SK-N-SH treated with all-trans-retinoic acid at 6 μM for 48 hours (cell line): ENCODE data around the gene TAGLN2.
"Not testable (repeated sequence)": the region's sequence is repeated elsewhere in the genome, so short reads cannot be mapped to it uniquely, and the experiment has no call there.

Experiments
- ATAC-seq: fragments of 200-7000 bp; cut with Tn5 transposase; 3 replicates; pipeline ENCODE4 v1.9.1; 2020; ENCODE audit warnings: mild to moderate bottlenecking, moderate library complexity
- ARNTL ChIP-seq: fragments of 450-650 bp; formaldehyde crosslinking; IDR thresholded peaks from 2 replicates; pipeline ENCODE4 v1.5.0; 2020; ENCODE audit warnings: low read depth, mild to moderate bottlenecking, moderate library complexity, borderline replicate concordance
- BACH2 ChIP-seq: fragments of 250-450 bp; sonication (Bioruptor Pico); IDR thresholded peaks from 2 replicates; pipeline ENCODE4 v1.9.0; 2021; ENCODE audit warnings: mild to moderate bottlenecking, borderline replicate concordance
- ESRRG ChIP-seq: fragments of 250-450 bp; sonication (Bioruptor Pico); IDR thresholded peaks from 2 replicates; pipeline ENCODE4 v1.6.1; 2021; ENCODE audit warnings: mild to moderate bottlenecking
- GLIS3 ChIP-seq: fragments of 250-450 bp; sonication (Bioruptor Pico); IDR thresholded peaks from 2 replicates; pipeline ENCODE4 v1.5.0; 2020; ENCODE audit warnings: mild to moderate bottlenecking, moderate library complexity
- ISL1 ChIP-seq: fragments of 250-450 bp; sonication (Bioruptor Pico); IDR thresholded peaks from 2 replicates; pipeline ENCODE4 v2.1.2; 2022; ENCODE audit warnings: mild to moderate bottlenecking, moderate library complexity
- OSR1 ChIP-seq: fragments of 250-450 bp; sonication (Bioruptor Pico); IDR thresholded peaks from 2 replicates; pipeline ENCODE4 v1.8.0; 2022; ENCODE audit warnings: moderate library complexity, mild to moderate bottlenecking, inconsistent platforms
- PPARA ChIP-seq: fragments of 250-450 bp; sonication (Bioruptor Pico); IDR thresholded peaks from 2 replicates; pipeline ENCODE4 v1.5.0; 2020; ENCODE audit warnings: mild to moderate bottlenecking, borderline replicate concordance
- RARB ChIP-seq: fragments of 250-450 bp; sonication (Bioruptor Pico); IDR thresholded peaks from 2 replicates; pipeline ENCODE4 v1.8.0; 2021; ENCODE audit warnings: mild to moderate bottlenecking, moderate library complexity
- SNAI2 ChIP-seq: fragments of 250-450 bp; sonication (Bioruptor Pico); IDR thresholded peaks from 2 replicates; pipeline ENCODE4 v1.5.0; 2020; ENCODE audit warnings: mild to moderate bottlenecking, moderate library complexity
- TCF4 ChIP-seq: fragments of 250-450 bp; sonication (Bioruptor Pico); IDR thresholded peaks from 2 replicates; pipeline ENCODE4 v1.8.0; 2021; ENCODE audit warnings: mild to moderate bottlenecking, moderate library complexity, borderline replicate concordance
- TOX ChIP-seq: fragments of 250-450 bp; sonication (Bioruptor Pico); IDR thresholded peaks from 2 replicates; pipeline ENCODE4 v1.8.0; 2021; ENCODE audit warnings: mild to moderate bottlenecking, moderate library complexity, borderline replicate concordance
- ZC3H10 ChIP-seq: fragments of 250-450 bp; sonication (Bioruptor Pico); IDR thresholded peaks from 2 replicates; pipeline ENCODE4 v1.5.1; 2021; ENCODE audit warnings: mild to moderate bottlenecking, moderate library complexity
- ZFP3 ChIP-seq: fragments of 250-450 bp; sonication (Bioruptor Pico); IDR thresholded peaks from 2 replicates; pipeline ENCODE4 v1.5.0; 2020; ENCODE audit warnings: mild to moderate bottlenecking, moderate library complexity
- ZFP30 ChIP-seq: fragments of 450-650 bp; formaldehyde crosslinking; IDR thresholded peaks from 2 replicates; pipeline ENCODE4 v1.5.0; 2022; ENCODE audit warnings: mild to moderate bottlenecking, moderate library complexity
- ZNF565 ChIP-seq: fragments of 450-650 bp; formaldehyde crosslinking; conservative IDR thresholded peaks from 2 replicates; pipeline ENCODE4 v1.5.0; 2020; ENCODE audit warnings: low read depth, mild to moderate bottlenecking, moderate library complexity
- ZNF8 ChIP-seq: fragments of 450-650 bp; formaldehyde crosslinking; IDR thresholded peaks from 2 replicates; pipeline ENCODE4 v1.5.0; 2020; ENCODE audit warnings: mild to moderate bottlenecking, moderate library complexity
- TF ChIP-seq, protein P1 (sequence below): fragments of 250-450 bp; sonication (Bioruptor Pico); IDR thresholded peaks from 2 replicates; pipeline ENCODE4 v1.5.1; 2021; ENCODE audit warnings: mild to moderate bottlenecking, moderate library complexity
- TF ChIP-seq, protein P2 (sequence below): fragments of 250-450 bp; sonication (Bioruptor Pico); IDR thresholded peaks from 2 replicates; pipeline ENCODE4 v1.8.0; 2020; ENCODE audit warnings: mild to moderate bottlenecking, moderate library complexity, borderline replicate concordance
- TF ChIP-seq, protein P3 (sequence below): fragments of 250-450 bp; sonication (Bioruptor Pico); IDR thresholded peaks from 2 replicates; pipeline ENCODE4 v1.5.1; 2020; ENCODE audit warnings: low read depth, mild to moderate bottlenecking, moderate library complexity
- TF ChIP-seq, protein P4 (sequence below): fragments of 250-450 bp; sonication (Bioruptor Pico); IDR thresholded peaks from 2 replicates; pipeline ENCODE4 v1.5.0; 2020; ENCODE audit warnings: mild to moderate bottlenecking, moderate library complexity

The TAGLN2 gene

DNA sequence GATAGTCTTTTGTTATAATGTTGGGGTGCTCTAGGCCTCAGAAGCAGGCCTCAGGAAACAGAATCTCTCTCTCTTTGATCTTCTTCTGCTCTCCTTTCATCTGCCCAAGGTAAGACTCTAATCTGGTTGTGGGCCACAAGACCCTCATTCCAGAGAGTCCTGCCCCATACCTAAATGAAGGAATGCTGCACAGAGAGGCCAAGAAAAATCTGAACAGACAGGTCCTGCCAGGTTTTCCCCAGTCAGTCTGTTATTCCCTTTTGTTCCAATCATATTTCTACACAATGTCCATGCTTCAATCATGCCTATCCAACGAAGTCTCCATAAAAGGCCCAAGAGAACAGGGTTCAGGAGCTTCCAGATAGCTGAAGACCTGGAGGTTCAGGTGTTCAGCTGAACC lies 18.3 kb downstream of the TAGLN2 start:
- no peak for ATAC-seq
- TF ChIP-seq, protein P1, sequence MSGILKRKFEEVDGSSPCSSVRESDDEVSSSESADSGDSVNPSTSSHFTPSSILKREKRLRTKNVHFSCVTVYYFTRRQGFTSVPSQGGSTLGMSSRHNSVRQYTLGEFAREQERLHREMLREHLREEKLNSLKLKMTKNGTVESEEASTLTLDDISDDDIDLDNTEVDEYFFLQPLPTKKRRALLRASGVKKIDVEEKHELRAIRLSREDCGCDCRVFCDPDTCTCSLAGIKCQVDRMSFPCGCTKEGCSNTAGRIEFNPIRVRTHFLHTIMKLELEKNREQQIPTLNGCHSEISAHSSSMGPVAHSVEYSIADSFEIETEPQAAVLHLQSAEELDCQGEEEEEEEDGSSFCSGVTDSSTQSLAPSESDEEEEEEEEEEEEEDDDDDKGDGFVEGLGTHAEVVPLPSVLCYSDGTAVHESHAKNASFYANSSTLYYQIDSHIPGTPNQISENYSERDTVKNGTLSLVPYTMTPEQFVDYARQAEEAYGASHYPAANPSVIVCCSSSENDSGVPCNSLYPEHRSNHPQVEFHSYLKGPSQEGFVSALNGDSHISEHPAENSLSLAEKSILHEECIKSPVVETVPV (CRISPR knock-in tag), result no peak
- TF ChIP-seq, protein P2, sequence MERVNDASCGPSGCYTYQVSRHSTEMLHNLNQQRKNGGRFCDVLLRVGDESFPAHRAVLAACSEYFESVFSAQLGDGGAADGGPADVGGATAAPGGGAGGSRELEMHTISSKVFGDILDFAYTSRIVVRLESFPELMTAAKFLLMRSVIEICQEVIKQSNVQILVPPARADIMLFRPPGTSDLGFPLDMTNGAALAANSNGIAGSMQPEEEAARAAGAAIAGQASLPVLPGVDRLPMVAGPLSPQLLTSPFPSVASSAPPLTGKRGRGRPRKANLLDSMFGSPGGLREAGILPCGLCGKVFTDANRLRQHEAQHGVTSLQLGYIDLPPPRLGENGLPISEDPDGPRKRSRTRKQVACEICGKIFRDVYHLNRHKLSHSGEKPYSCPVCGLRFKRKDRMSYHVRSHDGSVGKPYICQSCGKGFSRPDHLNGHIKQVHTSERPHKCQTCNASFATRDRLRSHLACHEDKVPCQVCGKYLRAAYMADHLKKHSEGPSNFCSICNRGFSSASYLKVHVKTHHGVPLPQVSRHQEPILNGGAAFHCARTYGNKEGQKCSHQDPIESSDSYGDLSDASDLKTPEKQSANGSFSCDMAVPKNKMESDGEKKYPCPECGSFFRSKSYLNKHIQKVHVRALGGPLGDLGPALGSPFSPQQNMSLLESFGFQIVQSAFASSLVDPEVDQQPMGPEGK (CRISPR knock-in tag), result no peak
- TF ChIP-seq TCF4, result no peak
- TF ChIP-seq OSR1 (CRISPR knock-in tag), result no peak
- no peak for TF ChIP-seq SNAI2 (CRISPR knock-in tag)
- no peak for TF ChIP-seq ISL1 (CRISPR knock-in tag)
- TF ChIP-seq RARB, result no peak
- no peak for TF ChIP-seq ZC3H10 (CRISPR knock-in tag)
- no peak for TF ChIP-seq ZNF8
- TF ChIP-seq, protein P3, sequence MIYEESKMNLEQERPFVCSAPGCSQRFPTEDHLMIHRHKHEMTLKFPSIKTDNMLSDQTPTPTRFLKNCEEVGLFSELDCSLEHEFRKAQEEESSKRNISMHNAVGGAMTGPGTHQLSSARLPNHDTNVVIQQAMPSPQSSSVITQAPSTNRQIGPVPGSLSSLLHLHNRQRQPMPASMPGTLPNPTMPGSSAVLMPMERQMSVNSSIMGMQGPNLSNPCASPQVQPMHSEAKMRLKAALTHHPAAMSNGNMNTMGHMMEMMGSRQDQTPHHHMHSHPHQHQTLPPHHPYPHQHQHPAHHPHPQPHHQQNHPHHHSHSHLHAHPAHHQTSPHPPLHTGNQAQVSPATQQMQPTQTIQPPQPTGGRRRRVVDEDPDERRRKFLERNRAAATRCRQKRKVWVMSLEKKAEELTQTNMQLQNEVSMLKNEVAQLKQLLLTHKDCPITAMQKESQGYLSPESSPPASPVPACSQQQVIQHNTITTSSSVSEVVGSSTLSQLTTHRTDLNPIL, result no peak
- TF ChIP-seq ESRRG, result no peak
- TF ChIP-seq, protein P4, sequence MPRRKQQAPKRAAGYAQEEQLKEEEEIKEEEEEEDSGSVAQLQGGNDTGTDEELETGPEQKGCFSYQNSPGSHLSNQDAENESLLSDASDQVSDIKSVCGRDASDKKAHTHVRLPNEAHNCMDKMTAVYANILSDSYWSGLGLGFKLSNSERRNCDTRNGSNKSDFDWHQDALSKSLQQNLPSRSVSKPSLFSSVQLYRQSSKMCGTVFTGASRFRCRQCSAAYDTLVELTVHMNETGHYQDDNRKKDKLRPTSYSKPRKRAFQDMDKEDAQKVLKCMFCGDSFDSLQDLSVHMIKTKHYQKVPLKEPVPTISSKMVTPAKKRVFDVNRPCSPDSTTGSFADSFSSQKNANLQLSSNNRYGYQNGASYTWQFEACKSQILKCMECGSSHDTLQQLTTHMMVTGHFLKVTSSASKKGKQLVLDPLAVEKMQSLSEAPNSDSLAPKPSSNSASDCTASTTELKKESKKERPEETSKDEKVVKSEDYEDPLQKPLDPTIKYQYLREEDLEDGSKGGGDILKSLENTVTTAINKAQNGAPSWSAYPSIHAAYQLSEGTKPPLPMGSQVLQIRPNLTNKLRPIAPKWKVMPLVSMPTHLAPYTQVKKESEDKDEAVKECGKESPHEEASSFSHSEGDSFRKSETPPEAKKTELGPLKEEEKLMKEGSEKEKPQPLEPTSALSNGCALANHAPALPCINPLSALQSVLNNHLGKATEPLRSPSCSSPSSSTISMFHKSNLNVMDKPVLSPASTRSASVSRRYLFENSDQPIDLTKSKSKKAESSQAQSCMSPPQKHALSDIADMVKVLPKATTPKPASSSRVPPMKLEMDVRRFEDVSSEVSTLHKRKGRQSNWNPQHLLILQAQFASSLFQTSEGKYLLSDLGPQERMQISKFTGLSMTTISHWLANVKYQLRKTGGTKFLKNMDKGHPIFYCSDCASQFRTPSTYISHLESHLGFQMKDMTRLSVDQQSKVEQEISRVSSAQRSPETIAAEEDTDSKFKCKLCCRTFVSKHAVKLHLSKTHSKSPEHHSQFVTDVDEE, result no peak
- TF ChIP-seq ZNF565 (CRISPR knock-in tag), result no peak
- no peak for TF ChIP-seq ARNTL (CRISPR knock-in tag)

DNA sequence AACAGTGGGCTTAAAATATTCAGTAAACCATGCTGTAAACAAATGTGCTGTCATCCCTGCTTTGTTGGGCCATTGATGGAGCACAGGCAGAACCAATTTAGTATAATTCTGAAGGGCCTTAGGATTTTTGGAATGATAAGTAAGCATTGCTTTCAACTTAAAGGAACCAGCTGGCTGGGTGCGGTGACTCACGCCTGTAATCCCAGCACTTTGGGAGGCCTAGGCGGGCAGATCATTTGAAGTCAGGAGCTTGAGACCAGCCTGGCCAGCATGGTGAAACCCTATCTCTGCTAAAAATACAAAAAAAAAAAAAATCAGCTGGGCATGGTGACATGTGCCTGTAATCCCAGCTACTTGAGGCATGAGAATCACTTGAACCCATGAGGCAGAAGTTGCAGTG lies 21.3 kb downstream of the TAGLN2 start:
- not testable (repeated sequence) for ATAC-seq

DNA sequence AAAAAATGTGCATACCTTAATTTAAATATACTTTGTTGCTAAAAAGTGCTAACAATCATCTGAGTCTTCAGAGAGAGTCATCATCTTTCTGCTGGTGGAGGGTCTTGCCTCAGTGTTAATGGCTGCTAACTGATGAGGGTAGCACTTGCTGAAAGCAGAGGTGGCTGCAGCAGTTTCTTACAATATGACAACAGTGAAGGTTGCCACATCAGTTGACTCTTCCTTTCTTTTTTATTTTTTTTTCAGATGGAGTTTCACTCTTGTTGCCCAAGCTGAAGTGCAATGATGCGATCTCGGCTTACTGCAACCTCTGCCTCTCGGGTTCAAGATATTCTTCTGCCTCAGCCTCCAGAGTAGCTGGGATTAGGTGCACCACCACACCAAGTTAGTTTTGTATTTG lies 22.8 kb downstream of the TAGLN2 start:
- TF ChIP-seq SNAI2 (CRISPR knock-in tag) (no peak), ZFP30 (CRISPR knock-in tag) (no peak), ZFP3 (CRISPR knock-in tag) (no peak), ZC3H10 (CRISPR knock-in tag) (no peak), ISL1 (CRISPR knock-in tag) (no peak), TOX (no peak), ZNF8 (no peak), GLIS3 (CRISPR knock-in tag) (no peak), TCF4 (no peak), BACH2 (CRISPR knock-in tag) (no peak), PPARA (CRISPR knock-in tag) (no peak)
- TF ChIP-seq, protein P4, result no peak
- TF ChIP-seq, protein P2 (CRISPR knock-in tag), result no peak
- no peak for ATAC-seq
